ENCODE results near the gene PDXDC1. TPM values are rescaled to one million over a fixed set of nuclear protein-coding genes. Genes with fewer than 3 reads are reported as not detected.
"Not testable (repeated sequence)": the region's sequence is repeated elsewhere in the genome, so short reads cannot be mapped to it uniquely, and the experiment has no call there.

The PDXDC1 gene
- total RNA-seq, 2 donors from 2014 or later, result 50.6 to 80.4 TPM

DNA sequence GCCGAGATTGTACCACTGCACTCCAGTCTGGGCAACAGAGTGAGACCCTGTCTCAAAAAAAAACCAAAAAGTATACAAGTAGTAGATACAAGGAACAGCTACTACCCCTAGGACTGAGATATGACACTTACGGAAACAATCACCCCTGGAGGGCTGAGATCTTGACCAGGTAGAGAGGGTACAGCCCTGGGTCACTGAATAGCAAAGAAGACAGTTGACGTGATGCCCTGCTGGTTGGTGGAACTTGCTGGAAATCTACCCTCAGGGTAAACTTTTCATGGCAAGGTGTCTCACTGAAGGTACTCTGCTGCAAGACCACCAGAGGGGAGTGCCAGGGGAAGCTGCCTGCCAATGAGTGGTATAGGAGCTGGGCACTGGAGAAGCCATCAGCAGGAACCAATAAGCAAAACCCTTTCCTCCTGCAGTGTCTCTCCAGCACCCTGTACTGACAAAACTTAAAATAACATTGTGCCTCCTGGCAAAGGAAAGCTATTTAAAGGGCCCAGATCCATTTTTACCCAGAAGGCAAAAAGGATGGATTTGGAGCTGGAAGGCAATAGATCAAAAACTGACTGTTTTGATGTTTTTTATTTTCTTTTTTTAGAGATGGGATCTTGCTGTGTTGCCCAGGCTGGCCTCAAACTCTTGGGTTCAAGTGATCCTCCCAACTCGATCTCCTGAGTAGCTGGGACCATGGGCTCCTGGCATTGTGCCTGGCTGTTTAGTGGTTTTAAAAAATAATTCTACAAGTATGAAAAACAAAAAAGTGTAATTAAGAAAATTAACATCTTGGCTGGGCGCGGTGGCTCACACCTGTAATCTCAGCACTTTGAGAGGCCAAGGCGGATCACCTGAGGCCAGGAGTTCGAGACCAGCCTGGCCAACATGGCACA, 11.3 kb upstream of the PDXDC1 start:
- no peaks in the 10 kb centered on the region for H3K36me3 Mint-ChIP-seq
- H3K9me3 Mint-ChIP-seq, result no peaks in the 10 kb centered on the region
- ATAC-seq (no peak), DNase-seq (ENCODE audit: low spot score in 2 of 2) (no peak)
- no peak overlapping the region for H3K27ac Mint-ChIP-seq

DNA sequence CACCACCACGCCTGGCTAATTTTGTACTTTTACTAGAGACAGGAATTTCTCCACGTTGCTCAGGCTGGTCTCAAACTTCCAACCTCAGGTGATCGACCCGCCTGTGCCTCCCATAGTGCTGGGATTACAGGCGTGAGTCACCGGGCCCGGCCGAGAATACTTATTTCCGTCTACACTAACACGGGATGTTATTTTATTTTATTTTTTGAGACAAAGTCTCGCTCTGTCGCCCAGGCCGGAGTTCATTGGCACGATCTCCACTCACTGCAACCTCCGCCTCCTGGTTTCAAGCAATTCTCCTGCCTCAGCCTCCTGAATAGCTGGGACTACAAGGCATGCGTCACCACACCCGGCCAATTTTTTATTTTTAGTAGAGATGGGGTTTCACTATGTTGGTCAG, 9.5 kb upstream of the PDXDC1 start:
- ATAC-seq, result no peak
- DNase-seq (ENCODE audit: low spot score in 2 of 2), result no peak

DNA sequence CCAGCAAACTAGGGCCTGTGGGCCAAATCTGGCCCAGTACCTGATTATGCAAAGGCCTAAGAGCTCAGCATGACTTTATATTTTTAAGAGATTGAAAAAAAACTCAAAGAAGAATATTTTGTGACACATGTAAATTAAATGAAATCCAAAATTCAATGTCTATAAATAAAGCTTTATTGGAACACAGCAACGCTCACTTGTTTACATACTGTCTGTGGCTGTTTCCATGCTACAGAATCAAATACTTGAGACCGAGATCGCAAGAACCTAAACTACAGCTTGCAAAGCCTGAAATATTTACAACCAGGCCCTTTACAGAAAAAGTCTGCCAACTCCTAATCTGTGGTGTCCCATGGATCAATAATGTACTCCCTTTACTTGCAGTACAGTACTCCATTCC, 5.0 kb upstream of the PDXDC1 start:
- not testable (repeated sequence) for ATAC-seq; H3K27ac Mint-ChIP-seq; DNase-seq (ENCODE audit: low spot score in 2 of 2); H3K36me3 Mint-ChIP-seq; H3K9me3 Mint-ChIP-seq

More for the DNA sequence above, 9.5 kb upstream of the PDXDC1 start:
- H3K27ac Mint-ChIP-seq, result no peak overlapping the region
- H3K9me3 Mint-ChIP-seq, result no peaks in the 10 kb centered on the region
- H3K36me3 Mint-ChIP-seq, result no peaks in the 10 kb centered on the region

DNA sequence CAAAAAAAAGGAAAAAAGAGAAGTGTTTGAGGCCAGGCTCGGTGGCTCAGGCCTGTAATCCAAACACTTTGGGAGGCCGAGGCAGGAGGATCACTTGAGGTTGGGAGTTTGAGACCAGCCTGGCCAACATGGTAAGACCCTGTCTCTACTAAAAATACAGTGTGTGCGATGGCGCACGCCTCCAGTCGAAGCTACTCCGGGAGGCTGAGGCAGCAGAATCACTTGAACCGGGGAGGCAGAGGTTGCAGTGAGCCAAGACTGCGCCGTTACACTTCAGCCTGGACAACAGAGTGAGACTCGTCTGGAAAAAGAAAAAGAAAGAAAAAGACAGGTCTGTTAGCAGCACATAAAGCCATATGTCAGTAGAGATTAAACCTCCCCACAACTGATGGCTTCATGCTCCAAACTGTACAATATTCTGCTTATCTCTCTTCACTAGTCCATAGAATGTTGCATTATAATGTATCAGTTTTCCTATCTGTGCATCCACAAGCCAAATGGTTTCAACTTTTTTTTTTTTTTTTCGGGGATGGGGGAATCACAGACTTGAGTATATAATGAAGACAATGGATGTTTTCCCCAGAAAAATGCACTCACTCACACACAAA, 3.1 kb upstream of the PDXDC1 start:
- H3K36me3 Mint-ChIP-seq; H3K9me3 Mint-ChIP-seq; DNase-seq (ENCODE audit: low spot score in 2 of 2); ATAC-seq: not testable (repeated sequence)
- peak overlapping the region in 1 of 2 donors; percentile 9 for H3K27ac Mint-ChIP-seq

DNA sequence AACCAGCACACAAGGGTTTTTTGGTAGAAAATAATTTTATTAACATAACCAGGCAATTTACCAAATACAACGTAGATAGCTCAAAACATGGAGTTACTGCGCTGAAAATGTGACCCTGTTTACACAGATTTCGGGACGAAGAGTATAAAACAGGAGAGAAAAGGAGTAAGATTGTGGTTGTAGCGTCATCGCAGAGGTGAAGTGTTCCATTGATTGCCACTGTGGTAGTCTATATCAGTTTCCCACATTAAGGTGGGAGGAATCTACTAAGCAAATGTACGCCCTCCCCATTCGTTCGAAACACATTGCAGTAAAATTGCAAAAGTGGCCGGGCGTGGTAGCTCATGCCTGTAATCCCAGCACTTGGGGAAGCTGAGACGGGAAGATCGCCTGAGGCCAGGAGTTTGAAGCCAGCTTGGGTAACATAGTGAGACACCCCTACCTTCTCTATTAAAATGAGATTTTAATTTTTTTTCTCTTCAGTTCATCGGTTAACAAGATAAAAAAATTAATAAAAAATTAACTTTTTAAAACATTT, 972 bp upstream of the PDXDC1 start:
- DNase-seq (ENCODE audit: low spot score in 2 of 2); H3K9me3 Mint-ChIP-seq; ATAC-seq; H3K36me3 Mint-ChIP-seq: not testable (repeated sequence)
- peak overlapping the region in 1 of 2 donors; percentile 87 for H3K27ac Mint-ChIP-seq

DNA sequence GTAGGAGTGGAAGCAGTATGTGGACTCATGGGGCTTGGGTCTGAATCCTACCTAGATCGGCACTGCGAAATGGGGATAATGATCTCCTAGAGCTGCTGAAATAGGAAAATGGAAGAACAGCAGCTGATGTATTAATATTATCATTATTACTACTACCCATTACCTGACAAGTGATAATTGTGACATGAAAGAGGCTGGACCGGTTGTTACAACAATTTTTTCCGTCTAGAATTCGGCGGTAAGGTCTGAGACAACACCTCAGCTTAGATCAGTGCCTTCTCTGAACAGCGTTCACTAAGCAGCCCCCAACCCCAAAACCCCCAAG, 533 bp upstream of the PDXDC1 start:
- H3K9me3 Mint-ChIP-seq; ATAC-seq; DNase-seq (ENCODE audit: low spot score in 2 of 2); H3K36me3 Mint-ChIP-seq: not testable (repeated sequence)
- H3K27ac Mint-ChIP-seq, result peak overlapping the region; percentile 65 to 87

DNA sequence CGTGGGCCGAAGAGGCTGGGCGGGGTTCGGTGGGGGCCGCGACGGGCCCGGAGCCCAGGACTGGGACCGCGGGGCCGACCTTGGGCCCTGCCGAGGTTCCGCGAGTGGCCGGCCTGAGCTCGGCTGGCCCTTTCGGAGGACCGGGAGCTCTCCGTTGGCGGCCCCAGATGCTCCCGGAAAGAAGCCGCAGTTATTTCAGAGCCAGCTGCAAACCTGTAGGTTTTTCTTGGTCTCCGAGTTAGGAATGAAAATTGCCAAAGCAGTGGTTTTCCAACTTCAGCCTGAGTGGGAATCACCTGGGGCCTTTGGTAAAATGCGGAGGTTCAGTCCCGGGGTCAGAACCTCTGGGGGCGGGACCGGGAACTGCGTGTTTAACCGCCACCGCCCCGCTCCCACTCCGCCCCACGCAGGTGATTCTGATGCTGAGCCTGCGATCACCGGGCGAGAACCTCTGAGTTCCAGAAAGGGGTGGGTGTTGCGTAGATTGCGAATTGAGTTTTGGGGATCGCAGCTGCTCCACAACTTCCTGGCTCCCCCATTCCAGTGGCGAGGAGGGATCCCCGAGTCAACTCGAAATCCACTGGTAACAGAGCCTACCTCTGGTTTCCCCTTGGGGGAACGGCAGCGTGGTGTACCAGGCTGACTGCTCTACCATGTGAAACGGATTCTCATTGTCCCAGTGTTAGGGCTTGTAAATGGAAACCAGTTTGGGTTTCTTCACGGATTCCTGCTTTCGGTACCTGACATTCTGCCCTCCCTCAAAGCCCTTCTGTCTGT, 780 bp downstream of the PDXDC1 start:
- DNase-seq (ENCODE audit: low spot score in 2 of 2), result peak; percentile 21 to 72
- not testable (repeated sequence) for H3K9me3 Mint-ChIP-seq, H3K36me3 Mint-ChIP-seq
- peak in 1 of 2 donors; percentile 48 for ATAC-seq
- H3K27ac Mint-ChIP-seq, result peak overlapping the region in 1 of 2 donors; percentile 87

DNA sequence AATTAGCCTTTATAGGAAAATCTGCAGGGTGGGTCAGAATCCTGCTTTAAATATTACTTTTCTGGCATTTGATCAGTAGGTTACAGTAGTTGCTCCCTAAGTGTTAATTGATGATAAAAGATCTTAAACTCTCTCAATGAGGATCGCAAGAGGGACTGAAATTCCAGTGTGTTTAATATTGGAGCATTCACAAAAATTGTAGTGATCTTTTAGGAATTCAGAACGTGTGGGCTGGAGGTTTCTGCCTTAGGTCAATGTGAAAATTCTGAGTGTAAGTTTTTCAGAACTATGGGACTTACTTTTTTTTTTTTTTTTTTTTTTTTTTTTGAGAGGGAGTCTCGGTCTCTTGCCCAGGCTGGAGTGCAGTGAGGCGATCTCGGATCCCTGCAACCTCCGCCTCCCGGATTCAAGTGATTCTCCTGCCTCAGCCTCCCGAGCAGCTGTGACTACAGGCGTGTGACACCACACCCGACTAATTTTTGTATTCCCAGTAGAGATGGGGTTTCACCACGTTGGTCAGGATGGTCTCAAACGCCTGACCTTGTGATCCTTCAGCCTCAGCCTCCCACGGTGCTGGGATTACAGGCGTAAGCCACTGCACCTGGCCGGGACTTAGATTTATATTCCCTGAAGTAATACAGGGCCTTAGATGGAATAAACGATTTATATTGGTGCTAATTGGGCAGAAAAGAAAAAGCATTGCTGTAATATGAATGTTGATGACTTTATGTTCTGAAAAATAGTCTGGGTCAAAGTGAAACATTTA, 2.3 kb downstream of the PDXDC1 start:
- not testable (repeated sequence) for DNase-seq (ENCODE audit: low spot score in 2 of 2); H3K9me3 Mint-ChIP-seq; H3K36me3 Mint-ChIP-seq; ATAC-seq; H3K27ac Mint-ChIP-seq

DNA sequence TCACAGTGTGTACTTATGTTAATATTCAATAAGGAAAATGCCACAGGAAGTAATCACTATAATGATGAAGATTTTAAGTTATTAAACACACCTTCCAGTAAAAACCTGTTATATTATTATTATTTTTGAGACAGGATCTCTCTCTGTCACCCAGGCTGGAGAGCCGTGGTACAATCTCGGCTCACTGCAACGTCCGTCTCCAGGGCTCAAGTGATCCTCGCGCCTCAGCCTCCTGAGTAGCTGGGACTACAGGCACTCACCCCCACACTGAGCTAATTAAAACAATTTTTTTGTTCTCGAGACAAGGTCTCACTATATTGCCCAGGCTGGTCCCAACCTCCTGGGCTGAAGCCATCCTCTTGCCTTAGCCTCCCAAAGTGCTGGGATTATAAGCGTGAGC, 3.5 kb downstream of the PDXDC1 start:
- not testable (repeated sequence) for H3K27ac Mint-ChIP-seq, ATAC-seq, H3K9me3 Mint-ChIP-seq

DNA sequence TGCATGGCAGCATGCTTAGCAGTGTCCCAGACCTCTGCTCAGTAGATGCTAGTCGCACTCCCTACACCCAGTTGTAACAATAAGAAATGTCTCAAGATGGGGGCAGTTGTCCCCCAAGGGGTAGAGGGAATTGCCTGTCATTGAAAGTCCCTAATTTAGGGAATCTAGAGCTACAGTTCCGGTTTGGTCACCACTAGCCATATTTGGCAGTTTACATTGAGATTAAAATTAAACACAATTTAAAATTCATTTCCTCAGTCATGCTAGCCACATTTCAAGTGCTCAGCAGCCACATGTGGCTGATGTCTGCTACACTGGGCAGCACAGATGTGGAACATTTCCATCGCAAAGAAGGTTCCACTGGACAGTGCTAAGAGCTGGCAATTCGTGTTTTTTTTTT, 4.1 kb downstream of the PDXDC1 start:
- not testable (repeated sequence) for H3K27ac Mint-ChIP-seq; DNase-seq (ENCODE audit: low spot score in 2 of 2); ATAC-seq; H3K36me3 Mint-ChIP-seq; H3K9me3 Mint-ChIP-seq

More for the DNA sequence above, 3.5 kb downstream of the PDXDC1 start:
- not testable (repeated sequence) for H3K36me3 Mint-ChIP-seq; DNase-seq (ENCODE audit: low spot score in 2 of 2)

DNA sequence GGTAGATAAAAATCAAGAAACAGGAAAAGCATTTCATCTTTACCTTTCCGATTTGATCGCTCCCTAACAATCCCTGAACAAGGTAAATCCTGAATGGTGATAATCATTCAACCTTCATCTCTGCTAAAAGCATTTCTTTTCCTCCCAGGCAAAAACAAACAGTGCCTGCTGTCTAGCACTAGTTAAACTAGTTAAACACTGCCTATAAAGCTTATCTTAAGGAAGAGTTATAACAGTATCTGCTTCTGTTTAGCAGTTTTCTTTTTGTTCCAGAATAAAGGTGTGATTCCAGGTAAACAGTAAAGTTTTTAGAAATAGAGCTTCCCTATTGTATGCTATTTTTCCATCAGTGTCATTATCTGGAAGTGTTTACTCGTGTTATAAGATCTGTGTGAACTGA, 6.4 kb downstream of the PDXDC1 start:
- H3K9me3 Mint-ChIP-seq; H3K27ac Mint-ChIP-seq; H3K36me3 Mint-ChIP-seq; ATAC-seq; DNase-seq (ENCODE audit: low spot score in 2 of 2): not testable (repeated sequence)

DNA sequence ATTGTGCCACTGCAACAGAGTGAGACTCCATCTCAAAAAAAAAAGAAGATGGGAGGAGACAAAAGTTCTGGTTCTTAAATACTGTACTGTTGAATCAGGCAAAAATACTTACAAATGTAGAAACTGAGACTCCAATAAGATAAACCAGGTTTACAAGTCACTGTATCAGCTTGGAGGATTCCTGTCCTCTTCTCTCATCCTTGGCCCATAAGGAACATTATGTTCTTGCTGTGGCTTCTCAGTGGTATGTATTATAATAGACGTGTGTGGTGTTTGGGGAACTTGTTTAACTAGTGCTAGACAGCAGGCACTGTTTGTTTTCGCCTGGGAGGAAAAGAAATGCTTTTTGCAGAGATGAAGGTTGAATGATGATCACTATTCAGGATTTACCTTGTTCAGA, 7.7 kb downstream of the PDXDC1 start:
- ATAC-seq; H3K9me3 Mint-ChIP-seq; H3K36me3 Mint-ChIP-seq; H3K27ac Mint-ChIP-seq; DNase-seq (ENCODE audit: low spot score in 2 of 2): not testable (repeated sequence)

DNA sequence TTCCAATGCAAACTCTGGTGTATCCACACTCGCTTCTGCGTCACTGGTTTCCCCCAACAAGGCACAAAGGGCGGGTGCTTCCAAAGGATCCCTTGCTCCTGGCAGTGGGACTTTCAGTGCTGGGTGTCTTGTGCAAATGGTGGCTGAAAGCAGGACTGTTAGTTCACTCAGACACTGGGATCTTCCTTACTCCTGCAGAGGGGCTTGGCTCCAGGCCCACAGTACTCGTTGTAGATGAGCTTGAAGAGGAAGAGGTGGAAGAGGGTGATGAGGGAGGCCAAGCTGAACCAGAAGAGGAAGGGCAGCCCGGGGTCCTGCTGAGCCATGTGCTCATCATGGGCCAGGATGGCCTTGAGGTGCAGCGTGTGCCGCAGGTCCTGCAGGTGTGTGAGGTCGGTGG, 13.3 kb downstream of the PDXDC1 start:
- H3K27ac Mint-ChIP-seq; ATAC-seq; DNase-seq (ENCODE audit: low spot score in 2 of 2); H3K9me3 Mint-ChIP-seq: not testable (repeated sequence)
- H3K36me3 Mint-ChIP-seq, result peaks cover 9 to 14% of the 10 kb centered on the region in 2 donors

DNA sequence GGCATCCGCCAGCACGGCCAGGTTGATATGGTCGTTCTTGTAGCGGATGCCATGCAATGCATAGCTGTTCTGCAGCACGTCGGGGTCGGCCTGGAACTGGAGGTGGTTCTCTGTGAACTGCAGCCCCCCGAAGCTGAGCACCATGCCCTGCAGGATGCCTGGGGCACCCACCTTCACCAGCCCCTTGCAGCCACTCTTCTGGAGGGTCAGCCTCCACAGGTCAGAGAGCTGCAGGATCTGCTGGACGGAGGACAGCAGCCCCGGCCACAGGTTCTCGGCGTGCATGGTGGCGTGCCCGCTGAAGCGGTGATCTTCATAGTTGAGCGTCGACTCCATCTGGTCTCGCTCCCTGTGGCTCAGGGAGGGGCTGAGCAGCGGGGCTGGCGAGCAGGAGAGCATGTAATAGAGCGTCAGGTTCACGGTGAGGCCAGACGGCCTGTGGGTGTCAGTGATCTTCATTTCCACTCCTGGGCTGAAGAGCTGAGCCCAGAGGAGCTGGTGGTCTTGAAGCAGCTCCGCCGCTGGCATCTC, 13.9 kb downstream of the PDXDC1 start:
- ATAC-seq; H3K9me3 Mint-ChIP-seq; H3K27ac Mint-ChIP-seq; DNase-seq (ENCODE audit: low spot score in 2 of 2): not testable (repeated sequence)
- peaks cover 9 to 14% of the 10 kb centered on the region in 2 donors for H3K36me3 Mint-ChIP-seq

DNA sequence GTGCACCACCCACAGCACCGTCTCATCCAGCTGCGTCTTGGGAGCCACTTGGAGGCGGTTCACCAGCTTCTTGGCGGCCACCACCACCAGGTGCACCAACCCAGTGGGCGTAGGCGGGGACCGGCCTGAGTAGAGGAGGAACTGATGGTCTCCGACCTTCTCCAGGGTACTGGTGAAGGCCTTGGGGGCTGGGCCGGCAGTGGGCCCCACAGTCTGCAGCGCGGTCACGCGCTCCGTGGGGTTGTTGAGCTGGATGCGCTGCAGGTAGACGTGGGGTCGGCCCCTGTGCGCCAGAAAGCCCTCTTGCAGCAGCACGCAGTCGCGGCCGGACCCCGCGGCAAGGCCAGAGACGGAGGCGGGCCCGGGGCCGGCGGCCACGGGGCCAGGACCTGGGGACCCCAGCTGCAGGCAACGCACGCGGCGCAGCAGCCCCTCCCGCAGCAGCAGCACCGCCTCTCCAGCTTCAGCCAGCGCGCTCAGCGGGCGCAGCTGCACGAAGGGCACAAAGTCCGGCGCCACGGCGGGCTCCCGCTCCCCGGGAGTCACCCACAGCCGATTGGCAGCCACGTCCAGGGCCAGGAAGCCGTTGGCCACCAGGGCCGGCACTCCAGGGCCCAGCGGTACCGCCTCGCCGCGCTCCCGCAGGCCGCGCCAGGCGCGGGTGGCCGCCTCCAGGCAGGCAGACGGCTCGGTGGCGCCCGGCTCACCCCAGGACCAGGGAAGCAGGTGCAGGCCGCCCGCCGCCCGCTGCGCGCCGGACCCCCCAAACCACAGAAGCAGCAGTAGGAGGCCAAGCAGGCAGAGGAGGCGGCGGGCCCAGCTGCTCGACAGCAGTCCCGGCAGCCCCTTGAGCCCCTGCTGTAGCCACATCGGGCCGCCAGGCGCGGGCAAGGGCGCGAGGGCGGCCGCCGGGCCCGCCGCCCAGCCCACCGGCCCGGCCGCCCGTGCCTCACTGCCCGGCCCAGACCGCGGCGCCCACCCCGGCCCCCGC, 14.8 kb downstream of the PDXDC1 start:
- DNase-seq (ENCODE audit: low spot score in 2 of 2); H3K27ac Mint-ChIP-seq; H3K9me3 Mint-ChIP-seq: not testable (repeated sequence)
- H3K36me3 Mint-ChIP-seq, result peaks cover 9 to 14% of the 10 kb centered on the region in 2 donors
- ATAC-seq, result peak; percentile 38 to 59
